Heart right ventricle (tissue), 16 donors: ENCODE results near the gene UBE2G2. TPM values are rescaled to one million over a fixed set of nuclear protein-coding genes. Genes with fewer than 3 reads are reported as not detected.

Source experiments
- ATAC-seq, 8 donors: fragments of 200-7000 bp; cut with Tn5 transposase; one replicate each; pipeline ENCODE4 v1.9.1; 2020; ENCODE audit warnings: mild to moderate bottlenecking in 8 of 8, moderate library complexity in 8 of 8, moderate number of reproducible peaks in 1 of 8
- DNase-seq, 2 donors: peaks; one replicate each; pipeline ENCODE4 v3.0.0-alpha.2; 2020
- H3K27ac ChIP-seq, 10 donors: fragments of 200-600 bp; sonication (generic) in 2 of 10; one replicate each; pipeline versions ENCODE4 v1.5.0 to v1.8.0; 2020 to 2022; ENCODE audit warnings: mild to moderate bottlenecking in 3 of 10
- H3K27me3 ChIP-seq, 7 donors: fragments of 200-600 bp; one replicate each; pipeline ENCODE4 v1.8.0; 2021 to 2022; ENCODE audit warnings: mild to moderate bottlenecking in 2 of 7
- H3K36me3 ChIP-seq, 9 donors: fragments of 200-600 bp; sonication (generic) in 1 of 9; one replicate each; pipeline versions ENCODE4 v1.5.0 to v1.8.0; 2020 to 2022; ENCODE audit warnings: mild to moderate bottlenecking in 2 of 9
- H3K4me1 ChIP-seq, 9 donors: fragments of 200-600 bp; sonication (generic) in 1 of 9; one replicate each; pipeline versions ENCODE4 v1.5.0 to v1.8.0; 2020 to 2022; ENCODE audit warnings: mild to moderate bottlenecking in 4 of 9
- H3K4me3 ChIP-seq, 10 donors: fragments of 200-600 bp; sonication (generic) in 2 of 10; one replicate each; pipeline versions ENCODE4 v1.5.0 to v1.8.0; 2020 to 2022; ENCODE audit warnings: mild to moderate bottlenecking in 7 of 10, moderate library complexity in 2 of 10
- H3K9me3 ChIP-seq, 11 donors: fragments of 200-600 bp in 10 of 11; sonication (generic) in 2 of 11; one replicate each; pipeline versions ENCODE4 v1.5.0 to v1.8.0; 2013 to 2022; ENCODE audit warnings: mild to moderate bottlenecking in 2 of 11, control low read depth in 1 of 11, moderate library complexity in 1 of 11
- WGBS, 2 donors: extraction: QIAGEN DNeasy Blood & Tissue Kit; methylation state at CpG; one replicate each; pipeline ENCODE4 v1.1.7; 2013; ENCODE audit warnings: inconsistent platforms in 1 of 2; 5-methylcytosine and 5-hydroxymethylcytosine counted together
- intact Hi-C, 10 donors: fragments of 100-400 bp; cut with DNase I; formaldehyde crosslinking; loops; one replicate each; pipeline versions ENCODE4 v1.11.1 to v1.14.2; 2022
- polyA plus RNA-seq, 2 donors: library from polyadenylated mRNA; stranded (reverse); fragments of 200-250 nt; gene quantifications; one replicate each; pipeline ENCODE4 v1.2.3, GENCODE V29; 2013
- total RNA-seq, 10 donors: library from RNA; stranded (reverse); fragmentation: NEBNext Ultra II Directional in 3 of 10; extraction: Animal tissue kit (Norgen Biotek cat#: 25700) in 3 of 10; gene quantifications; one replicate each; pipeline versions ENCODE4 v1.2.1 to v1.2.4, GENCODE V29; 2021 to 2023
- TF ChIP-seq, protein P1 (sequence below), 9 donors: fragments of 200-600 bp; sonication (generic) in 2 of 9; IDR thresholded peaks; one replicate each; pipeline versions ENCODE4 v1.5.0 to v1.8.0; 2021 to 2022; ENCODE audit warnings: antibody characterized with exemption in 9 of 9, mild to moderate bottlenecking in 5 of 9, moderate library complexity in 1 of 9
- donor health status: Arrhythmogenic right ventricular cardiomyopathy.
- donor health status: ischemic (EF 13 %, LVEDD 7.1; RV severe dilation, severe dysfunction).
- donor health status: healthy with polysubstance abuse.
- donor health status: DM: no; HTN: yes; CAD: no.
- donor health status: DM: no; HTN: no; CAD: no.
- donor health status: ischemic (EF 25% LVEDD 6.9; RV normal size, moderate dysfunction).
- donor health status: ischemic (EF 25% LVEDD 5.7; RV mildly dilated, moderate dysfunction).
- donor health status: healthy.
- donor health status: DM: yes; HTN: yes; CAD: no.
- donor health status: Ischemic cardiomyopathy.
- donor health status: ischemic (EF 35%, LVEDD 5.7; RV mildly dilated, moderate dysfunction).
- donor health status: nonischemic (EF 11% LVEDD 7.7; RV severe dilation, severe dysfunction).
- donor health status: DM: yes; HTN: yes; CAD: no.
- donor health status: PGD.
- donor health status: ischemic (EF 29% LVEDD 5.4; RV normal size, mild dysfunction).
- donor health status: nonischemic (EF 23%, LVEDD 6.1; RV moderate dilation, normal function).

UBE2G2 gene
- total and polyA plus RNA-seq, 12 donors = 39.6 to 89.5 (median 63.2) TPM

DNA sequence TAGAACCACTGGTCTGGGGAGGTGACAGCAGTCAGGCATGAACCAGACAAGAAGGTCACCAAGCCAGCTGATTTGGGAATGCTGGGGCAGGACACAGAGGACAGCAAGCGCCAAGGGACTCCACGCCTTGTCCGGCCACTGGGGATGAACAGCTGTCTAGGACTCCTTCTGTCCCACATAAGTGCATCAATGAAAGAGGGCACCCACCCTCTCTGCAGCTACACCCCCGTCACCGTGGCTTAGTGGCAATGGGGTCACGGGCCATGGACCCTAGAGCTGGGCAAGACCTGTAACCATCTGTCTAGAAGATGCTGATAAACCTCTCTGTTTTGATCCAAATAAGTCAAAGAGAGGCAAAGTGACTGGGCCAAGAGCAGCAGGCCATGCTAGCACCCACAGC, 16.8 kb downstream of the UBE2G2 start:
- no peak overlapping the region for H3K27ac ChIP-seq
- DNase-seq = no peak

DNA sequence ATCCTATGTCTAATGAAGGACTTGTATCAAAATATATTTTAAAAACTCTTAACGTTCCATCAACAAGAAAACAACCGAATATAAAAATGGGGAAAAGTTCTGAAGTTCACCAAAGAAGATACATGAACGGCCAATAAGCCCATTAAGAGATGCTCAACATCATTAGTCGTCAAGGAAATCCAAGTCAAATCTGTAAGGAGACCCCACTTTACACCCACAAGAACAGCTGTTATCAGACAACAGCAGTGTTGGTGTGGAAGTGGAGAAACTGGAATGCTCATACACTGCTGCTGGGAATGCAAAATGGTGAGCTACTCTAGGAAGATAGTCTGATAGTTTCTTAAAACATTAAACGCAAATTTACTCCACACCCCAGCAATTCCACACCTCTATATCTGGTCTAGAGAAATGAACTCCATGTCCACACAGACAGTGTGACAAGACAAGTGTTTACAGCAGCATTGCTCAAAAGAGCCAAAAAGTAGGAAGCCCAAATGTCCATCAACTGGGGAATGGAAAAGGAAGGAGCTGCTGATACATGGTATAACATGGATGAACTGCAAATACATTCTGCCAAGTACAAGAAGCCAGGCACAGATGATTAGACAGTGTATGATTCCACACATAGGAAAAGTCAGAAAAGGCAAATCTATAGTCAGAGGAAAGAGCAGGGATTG, 18.5 kb downstream of the UBE2G2 start:
- Histone ChIP-seq H3K4me1 (peaks cover 0 to 24% (median 8%) of the 10 kb centered on the region in 9 donors), H3K9me3 (no peaks in the 10 kb centered on the region), H3K4me3 (no peak overlapping the region), H3K27me3 (no peaks in the 10 kb centered on the region), H3K36me3 (peaks cover 0 to 58% (median 3%) of the 10 kb centered on the region in 9 donors), H3K27ac (no peak overlapping the region)
- no peak for ATAC-seq
- intact Hi-C loops = loop anchor here in 1 of 10 donors (10.0 kb wide), 1 partner anchor 158 kb away; the partner anchor contains the start of gene KRTAP10-9
- WGBS, 2 donors = 89 to 97% methylated on average over 5 of the region's 5 CpGs
- no peak for DNase-seq
- TF ChIP-seq, protein P1, sequence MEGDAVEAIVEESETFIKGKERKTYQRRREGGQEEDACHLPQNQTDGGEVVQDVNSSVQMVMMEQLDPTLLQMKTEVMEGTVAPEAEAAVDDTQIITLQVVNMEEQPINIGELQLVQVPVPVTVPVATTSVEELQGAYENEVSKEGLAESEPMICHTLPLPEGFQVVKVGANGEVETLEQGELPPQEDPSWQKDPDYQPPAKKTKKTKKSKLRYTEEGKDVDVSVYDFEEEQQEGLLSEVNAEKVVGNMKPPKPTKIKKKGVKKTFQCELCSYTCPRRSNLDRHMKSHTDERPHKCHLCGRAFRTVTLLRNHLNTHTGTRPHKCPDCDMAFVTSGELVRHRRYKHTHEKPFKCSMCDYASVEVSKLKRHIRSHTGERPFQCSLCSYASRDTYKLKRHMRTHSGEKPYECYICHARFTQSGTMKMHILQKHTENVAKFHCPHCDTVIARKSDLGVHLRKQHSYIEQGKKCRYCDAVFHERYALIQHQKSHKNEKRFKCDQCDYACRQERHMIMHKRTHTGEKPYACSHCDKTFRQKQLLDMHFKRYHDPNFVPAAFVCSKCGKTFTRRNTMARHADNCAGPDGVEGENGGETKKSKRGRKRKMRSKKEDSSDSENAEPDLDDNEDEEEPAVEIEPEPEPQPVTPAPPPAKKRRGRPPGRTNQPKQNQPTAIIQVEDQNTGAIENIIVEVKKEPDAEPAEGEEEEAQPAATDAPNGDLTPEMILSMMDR (IDR thresholded peaks at IDR 0.05) = no peak

More for the DNA sequence above, 16.8 kb downstream of the UBE2G2 start:
- Histone ChIP-seq H3K4me3 (no peak overlapping the region), H3K27me3 (no peaks in the 10 kb centered on the region), H3K9me3 (no peaks in the 10 kb centered on the region), H3K4me1 (peaks cover 0 to 24% (median 5%) of the 10 kb centered on the region in 9 donors), H3K36me3 (peaks cover 0 to 56% (median 3%) of the 10 kb centered on the region in 9 donors)
- TF ChIP-seq, protein P1 (IDR thresholded peaks at IDR 0.05) = no peak
- intact Hi-C loops = loop anchor here in 1 of 10 donors (10.0 kb wide), 1 partner anchor 160 kb away; the partner anchor contains the start of gene KRTAP10-9
- WGBS, 2 donors = 96 to 98% methylated on average over 6 of the region's 6 CpGs
- ATAC-seq = no peak

DNA sequence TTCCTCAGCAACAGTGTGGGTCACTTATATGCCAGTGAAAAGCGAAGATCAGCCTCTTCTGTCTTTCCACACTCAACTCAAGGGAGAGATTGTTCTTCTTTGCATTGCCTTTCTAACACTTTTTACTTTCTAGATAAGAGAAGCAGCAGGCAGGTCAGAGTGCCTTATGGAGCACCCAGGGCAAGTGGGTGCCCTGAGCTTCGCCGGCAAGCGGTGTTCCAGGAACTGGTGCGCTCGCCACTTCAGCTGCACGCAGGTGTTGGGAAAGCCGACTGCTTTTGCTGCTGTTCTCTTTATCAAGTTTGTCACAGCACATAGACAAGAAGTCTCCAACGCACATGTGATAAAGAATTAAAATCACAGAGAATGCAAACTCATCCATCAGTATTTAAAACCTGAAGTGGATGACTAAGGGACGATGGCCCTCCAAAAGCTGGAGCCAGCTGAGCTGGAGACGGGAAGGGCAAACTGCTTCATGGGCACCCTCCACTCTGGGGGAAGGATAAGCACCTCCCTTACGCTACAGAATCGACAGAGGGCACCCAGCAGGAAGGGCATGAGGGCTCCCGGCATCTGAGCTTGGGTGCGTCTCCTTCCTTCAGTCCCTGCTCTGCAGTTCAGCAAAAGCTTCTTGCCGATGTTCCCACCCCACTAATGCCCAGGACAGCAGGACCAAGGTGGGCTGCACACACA, 20.7 kb downstream of the UBE2G2 start:
- Histone ChIP-seq H3K9me3 (no peaks in the 10 kb centered on the region), H3K27ac (no peak overlapping the region), H3K4me1 (peaks cover 0 to 23% (median 6%) of the 10 kb centered on the region in 9 donors), H3K36me3 (peaks cover 0 to 61% (median 14%) of the 10 kb centered on the region in 9 donors), H3K27me3 (no peaks in the 10 kb centered on the region), H3K4me3 (no peak overlapping the region)
- peak in 1 of 8 donors; percentile 51 for ATAC-seq
- intact Hi-C loops = loop anchor here in 1 of 10 donors (10.0 kb wide), 1 partner anchor 156 kb away; the partner anchor contains the start of gene KRTAP10-9
- TF ChIP-seq, protein P1 (IDR thresholded peaks at IDR 0.05) = no peak
- 84 to 86% methylated on average over 16 of the region's 16 CpGs for WGBS, 2 donors
- no peak for DNase-seq

DNA sequence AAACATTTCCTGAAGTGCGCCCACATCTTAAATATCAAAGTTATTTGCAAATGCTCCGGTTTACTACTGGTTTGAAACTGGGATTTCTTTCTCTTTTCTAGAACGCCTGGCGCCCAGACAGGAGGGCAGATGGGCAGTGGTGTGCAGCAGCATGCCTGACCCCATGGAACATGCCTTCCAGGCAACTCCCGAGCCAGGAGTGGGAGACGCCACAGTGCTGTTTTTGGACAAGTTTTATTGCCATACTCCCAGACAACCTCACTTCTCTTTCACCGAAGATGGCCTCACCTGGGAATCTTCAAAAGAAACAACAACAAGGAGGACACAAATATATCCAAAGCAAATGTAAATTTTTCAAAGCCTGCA, 21.5 kb downstream of the UBE2G2 start:
- Histone ChIP-seq H3K36me3 (peaks cover 0 to 65% (median 11%) of the 10 kb centered on the region in 9 donors), H3K9me3 (no peaks in the 10 kb centered on the region)
- TF ChIP-seq, protein P1 (IDR thresholded peaks at IDR 0.05) = no peak

More for the DNA sequence above, 21.5 kb downstream of the UBE2G2 start:
- Histone ChIP-seq H3K4me3 (no peak overlapping the region), H3K4me1 (peaks cover 0 to 16% (median 5%) of the 10 kb centered on the region in 9 donors), H3K27me3 (no peaks in the 10 kb centered on the region), H3K27ac (no peak overlapping the region)
- no peak for ATAC-seq
- DNase-seq = no peak
- WGBS, 2 donors = 89 to 92% methylated on average over 7 of the region's 7 CpGs
- intact Hi-C loops = loop anchor here in 1 of 10 donors (10.0 kb wide), 1 partner anchor 155 kb away; the partner anchor contains the start of gene KRTAP10-9
